ENCODE results near the gene SHROOM3. TPM values are rescaled to one million over a fixed set of nuclear protein-coding genes. Genes with fewer than 3 reads are reported as not detected.

The SHROOM3 gene
- total and polyA plus RNA-seq, 2 donors (not counting 1 experiment from before 2014, with no cell fraction given), result 0.91 to 1.5 TPM

DNA sequence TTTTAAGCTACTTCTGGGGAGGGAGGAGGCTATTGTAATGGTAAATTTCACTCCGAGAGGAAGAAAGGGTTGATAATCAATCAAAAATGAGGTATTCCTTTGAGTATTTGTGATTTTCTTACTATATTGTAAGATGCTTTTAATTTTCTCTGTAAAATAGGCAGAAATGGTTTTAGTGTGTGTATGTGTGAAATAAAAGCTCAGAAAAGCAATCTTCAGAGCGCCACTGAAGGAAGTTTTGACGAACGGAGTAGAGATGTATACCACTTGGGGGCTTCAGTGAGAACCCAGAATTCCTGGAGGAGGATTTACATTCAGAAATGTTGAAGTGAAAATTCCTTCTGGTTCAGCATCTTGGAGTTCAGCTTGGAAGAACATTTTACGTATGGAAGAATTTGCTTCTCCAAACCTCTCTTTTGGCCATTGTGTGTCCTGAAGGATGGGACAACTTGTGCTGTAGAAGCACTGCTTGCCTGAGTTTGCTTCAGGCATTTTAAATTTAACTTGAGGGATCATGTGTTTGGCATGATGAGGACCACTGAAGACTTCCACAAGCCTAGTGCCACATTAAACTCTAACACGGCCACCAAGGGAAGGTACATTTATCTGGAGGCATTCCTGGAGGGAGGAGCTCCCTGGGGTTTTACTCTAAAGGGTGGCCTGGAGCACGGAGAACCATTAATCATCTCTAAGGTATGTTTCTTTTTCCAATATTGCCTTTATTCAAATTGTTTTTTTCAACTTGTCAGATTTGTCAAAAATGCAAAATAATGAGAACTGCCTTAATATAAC lies 695 bp downstream of the SHROOM3 start:
- peak overlapping the region; percentile 33 for H3K9ac ChIP-seq (ENCODE audit: low read length)
- peaks cover 7 to 20% of the 10 kb centered on the region in 2 donors for H3K4me1 ChIP-seq (ENCODE audit: control insufficient read depth in 2 of 2, insufficient read depth in 2 of 2, low read length in 2 of 2)
- H3K79me2 ChIP-seq (ENCODE audit: control insufficient read depth, insufficient read depth, low read length), result no peaks in the 10 kb centered on the region
- WGBS (ENCODE audit: insufficient coverage), result 33% methylated on average over 4 of the region's 7 CpGs
- ATAC-seq (ENCODE audit: low read depth) (no peak), DNase-seq (no peak)
- peaks cover 0 to 1% (median 0%) of the 10 kb centered on the region in 3 donors for H3K9me3 ChIP-seq (ENCODE audit: control extremely low read depth in 1 of 3, control insufficient read depth in 2 of 3, insufficient read depth in 1 of 3, low read length in 2 of 3)
- H3K27ac Mint-ChIP-seq, result no peak overlapping the region
- TF ChIP-seq, protein P1, sequence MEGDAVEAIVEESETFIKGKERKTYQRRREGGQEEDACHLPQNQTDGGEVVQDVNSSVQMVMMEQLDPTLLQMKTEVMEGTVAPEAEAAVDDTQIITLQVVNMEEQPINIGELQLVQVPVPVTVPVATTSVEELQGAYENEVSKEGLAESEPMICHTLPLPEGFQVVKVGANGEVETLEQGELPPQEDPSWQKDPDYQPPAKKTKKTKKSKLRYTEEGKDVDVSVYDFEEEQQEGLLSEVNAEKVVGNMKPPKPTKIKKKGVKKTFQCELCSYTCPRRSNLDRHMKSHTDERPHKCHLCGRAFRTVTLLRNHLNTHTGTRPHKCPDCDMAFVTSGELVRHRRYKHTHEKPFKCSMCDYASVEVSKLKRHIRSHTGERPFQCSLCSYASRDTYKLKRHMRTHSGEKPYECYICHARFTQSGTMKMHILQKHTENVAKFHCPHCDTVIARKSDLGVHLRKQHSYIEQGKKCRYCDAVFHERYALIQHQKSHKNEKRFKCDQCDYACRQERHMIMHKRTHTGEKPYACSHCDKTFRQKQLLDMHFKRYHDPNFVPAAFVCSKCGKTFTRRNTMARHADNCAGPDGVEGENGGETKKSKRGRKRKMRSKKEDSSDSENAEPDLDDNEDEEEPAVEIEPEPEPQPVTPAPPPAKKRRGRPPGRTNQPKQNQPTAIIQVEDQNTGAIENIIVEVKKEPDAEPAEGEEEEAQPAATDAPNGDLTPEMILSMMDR (IDR thresholded peaks at IDR 0.05), result no peak
- TF ChIP-seq EZH2 (IDR thresholded peaks at IDR 0.05; ENCODE audit: borderline replicate concordance, insufficient read depth, low read depth, low read length, poor library complexity, severe bottlenecking), result no peak
- intact Hi-C loops (cut with micrococcal nuclease), result loop anchor here (10.0 kb wide), 1 partner anchor 999 kb away; no protein-coding TSS in a partner anchor
- ChIA-PET POLR2A (no interaction called here), CTCF (interaction anchor here (0.5 to 8.0 kb wide), 4 partner anchors 67 to 922 kb away, joined by 3 to 179 read pairs (median 4); no protein-coding TSS in a partner anchor)
- H3K4me3 Mint-ChIP-seq, result peak overlapping the region; percentile 51
- peak overlapping the region; percentile 60 for H3K4me2 ChIP-seq (replicated peaks; ENCODE audit: low read depth, low read length, poor library complexity, severe bottlenecking)
- peaks cover 23% of the 10 kb centered on the region for H3K27me3 Mint-ChIP-seq
- H3K27ac ChIP-seq (ENCODE audit: low read length in 2 of 2), result peak overlapping the region in 1 of 2 donors; percentile 40
- H4K20me1 ChIP-seq (ENCODE audit: control insufficient read depth, insufficient read depth, low read length, poor library complexity, severe bottlenecking), result no peaks in the 10 kb centered on the region
- peaks cover 0 to 6% (median 2%) of the 10 kb centered on the region in 4 experiments for H3K27me3 ChIP-seq (replicated peaks in 1 of 4; ENCODE audit: control extremely low read depth in 1 of 4, control insufficient read depth in 3 of 4, insufficient read depth in 4 of 4, low read length in 3 of 4)
- no peaks in the 10 kb centered on the region for H3K9me3 Mint-ChIP-seq (ENCODE audit: insufficient read depth)
- H3K4me1 Mint-ChIP-seq, result peaks cover 22% of the 10 kb centered on the region
- no peaks in the 10 kb centered on the region for H3K36me3 ChIP-seq (replicated peaks in 1 of 2; ENCODE audit: control extremely low read depth in 1 of 2, control insufficient read depth in 1 of 2, extremely low read depth in 1 of 2, insufficient read depth in 2 of 2, low read length in 1 of 2)
- peak overlapping the region; percentile 45 for H2AFZ ChIP-seq (ENCODE audit: insufficient read depth, low read depth, low read length, poor library complexity, severe bottlenecking)
- peak overlapping the region in 3 of 5 experiments; percentile 29 to 43 (median 40) for H3K4me3 ChIP-seq (ENCODE audit: control extremely low read depth in 1 of 5, extremely low read depth in 1 of 5, insufficient read depth in 1 of 5, low read depth in 2 of 5, low read length in 4 of 5)

DNA sequence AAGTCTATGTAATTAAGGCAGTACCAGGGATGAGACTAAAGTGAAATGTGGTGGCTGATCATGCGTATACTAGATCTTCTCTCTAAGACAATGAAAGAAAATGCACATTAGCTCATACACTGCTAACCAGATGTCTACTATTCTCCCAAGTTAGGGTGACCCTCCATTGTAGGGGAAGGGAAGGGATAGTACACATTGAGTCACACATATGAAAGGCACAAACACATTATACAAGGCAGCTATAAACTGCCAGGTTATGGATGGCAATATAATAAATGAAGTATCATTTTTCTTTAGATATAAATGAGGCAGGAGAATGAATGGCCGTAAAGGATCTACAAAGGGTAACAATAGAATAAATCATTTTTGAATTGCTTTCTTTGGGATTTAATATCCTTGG lies 4.5 kb downstream of the SHROOM3 start:
- CTCF ChIA-PET, result interaction anchor here (0.8 to 2.3 kb wide), 2 partner anchors 9 to 65 kb away, joined by 3 to 9 read pairs; no protein-coding TSS in a partner anchor
- H3K27ac ChIP-seq (ENCODE audit: low read length in 2 of 2), result no peak overlapping the region
- no peaks in the 10 kb centered on the region for H3K36me3 ChIP-seq (replicated peaks in 1 of 2; ENCODE audit: control extremely low read depth in 1 of 2, control insufficient read depth in 1 of 2, extremely low read depth in 1 of 2, insufficient read depth in 2 of 2, low read length in 1 of 2)
- Mint-ChIP-seq H3K27me3 (peaks cover 28% of the 10 kb centered on the region), H3K27ac (no peak overlapping the region), H3K9me3 (ENCODE audit: insufficient read depth) (no peaks in the 10 kb centered on the region), H3K4me3 (no peak overlapping the region), H3K4me1 (peaks cover 16% of the 10 kb centered on the region)
- TF ChIP-seq, protein P1 (IDR thresholded peaks at IDR 0.05), result no peak
- TF ChIP-seq EZH2 (IDR thresholded peaks at IDR 0.05; ENCODE audit: borderline replicate concordance, insufficient read depth, low read depth, low read length, poor library complexity, severe bottlenecking), result no peak
- no peak for DNase-seq
- peaks cover 0 to 1% (median 0%) of the 10 kb centered on the region in 3 donors for H3K9me3 ChIP-seq (ENCODE audit: control extremely low read depth in 1 of 3, control insufficient read depth in 2 of 3, insufficient read depth in 1 of 3, low read length in 2 of 3)
- H4K20me1 ChIP-seq (ENCODE audit: control insufficient read depth, insufficient read depth, low read length, poor library complexity, severe bottlenecking), result no peaks in the 10 kb centered on the region
- H3K4me3 ChIP-seq (ENCODE audit: control extremely low read depth in 1 of 5, extremely low read depth in 1 of 5, insufficient read depth in 1 of 5, low read depth in 2 of 5, low read length in 4 of 5), result no peak overlapping the region
- H3K27me3 ChIP-seq (replicated peaks in 1 of 4; ENCODE audit: control extremely low read depth in 1 of 4, control insufficient read depth in 3 of 4, insufficient read depth in 4 of 4, low read length in 3 of 4), result peaks cover 0 to 6% (median 2%) of the 10 kb centered on the region in 4 experiments
- ATAC-seq (ENCODE audit: low read depth), result no peak
- no peak overlapping the region for H3K9ac ChIP-seq (ENCODE audit: low read length)
- no peak overlapping the region for H3K4me2 ChIP-seq (replicated peaks; ENCODE audit: low read depth, low read length, poor library complexity, severe bottlenecking)
- peaks cover 7 to 17% of the 10 kb centered on the region in 2 donors for H3K4me1 ChIP-seq (ENCODE audit: control insufficient read depth in 2 of 2, insufficient read depth in 2 of 2, low read length in 2 of 2)
- POLR2A ChIA-PET, result no interaction called here
- intact Hi-C loops (cut with micrococcal nuclease), result loop anchor here (10.0 kb wide), 1 partner anchor 995 kb away; no protein-coding TSS in a partner anchor
- H3K79me2 ChIP-seq (ENCODE audit: control insufficient read depth, insufficient read depth, low read length), result no peaks in the 10 kb centered on the region
- H2AFZ ChIP-seq (ENCODE audit: insufficient read depth, low read depth, low read length, poor library complexity, severe bottlenecking), result no peak overlapping the region
- WGBS (ENCODE audit: insufficient coverage), result 100% methylated on average over 1 of the region's 2 CpGs
